ENCODE data around the gene MYOZ2.
A peak's percentile ranks its signal among the peaks of the same experiment; 100 is the strongest.

Gene MYOZ2

GRCh38 chr4:119197772-119198212 is 62.2 kb downstream of the MYOZ2 start:
- no peak for DNase-seq (ENCODE audit: low read depth in 3 of 3)

- no peak for DNase-seq (ENCODE audit: low read depth in 3 of 3)
Observed at GRCh38 chr4:119204916-119205315, 69.3 kb downstream of the MYOZ2 start.

- DNase-seq (ENCODE audit: low read depth in 3 of 3), result no peak
Observed at GRCh38 chr4:119205690-119206089, 70.1 kb downstream of the MYOZ2 start.

- DNase-seq (ENCODE audit: low read depth in 3 of 3), result no peak
Observed at GRCh38 chr4:119206178-119206577, 70.5 kb downstream of the MYOZ2 start.

GRCh38 chr4:119207051-119207450 is 71.4 kb downstream of the MYOZ2 start:
- no peak for DNase-seq (ENCODE audit: low read depth in 3 of 3)

GRCh38 chr4:119209077-119209476 is 73.4 kb downstream of the MYOZ2 start:
- peak; percentile 19 to 58 (median 44) for DNase-seq (ENCODE audit: low read depth in 3 of 3)

GRCh38 chr4:119209586-119209985 is 74.0 kb downstream of the MYOZ2 start:
- no peak for DNase-seq (ENCODE audit: low read depth in 3 of 3)

GRCh38 chr4:119210775-119211174 is 75.1 kb downstream of the MYOZ2 start:
- no peak for DNase-seq (ENCODE audit: low read depth in 3 of 3)

- no peak for DNase-seq (ENCODE audit: low read depth in 3 of 3)
Observed at GRCh38 chr4:119211867-119212233, 76.2 kb downstream of the MYOZ2 start.

GRCh38 chr4:119212234-119212963 is 76.8 kb downstream of the MYOZ2 start, which contains the start of gene USP53:
TSS of gene USP53 (plus strand) at chr4:119212713. CDS start at chr4:119239760, 27,047 bp downstream.
- DNase-seq (ENCODE audit: low read depth in 3 of 3), result peak; percentile 94 to 99 (median 97)

GRCh38 chr4:119212964-119213606 is 77.5 kb downstream of the MYOZ2 start:
- peak; percentile 37 to 54 (median 40) for DNase-seq (ENCODE audit: low read depth in 3 of 3)

GRCh38 chr4:119218093-119218492 is 82.5 kb downstream of the MYOZ2 start:
- DNase-seq (ENCODE audit: low read depth in 3 of 3), result no peak

GRCh38 chr4:119221412-119221811 is 85.8 kb downstream of the MYOZ2 start:
- DNase-seq (ENCODE audit: low read depth in 3 of 3), result no peak

- DNase-seq (ENCODE audit: low read depth in 3 of 3), result no peak
Observed at GRCh38 chr4:119227690-119228089, 92.1 kb downstream of the MYOZ2 start.

GRCh38 chr4:119228406-119228805 is 92.8 kb downstream of the MYOZ2 start:
- no peak for DNase-seq (ENCODE audit: low read depth in 3 of 3)

GRCh38 chr4:119229908-119230687 is 94.5 kb downstream of the MYOZ2 start:
- DNase-seq (ENCODE audit: low read depth in 3 of 3), result no peak

- no peak for DNase-seq (ENCODE audit: low read depth in 3 of 3)
Observed at GRCh38 chr4:119231491-119231890, 95.9 kb downstream of the MYOZ2 start.

GRCh38 chr4:119232286-119232685 is 96.7 kb downstream of the MYOZ2 start:
- DNase-seq (ENCODE audit: low read depth in 3 of 3), result no peak

- no peak for DNase-seq (ENCODE audit: low read depth in 3 of 3)
Observed at GRCh38 chr4:119233191-119233590, 97.6 kb downstream of the MYOZ2 start.

GRCh38 chr4:119233750-119234149 is 98.1 kb downstream of the MYOZ2 start:
- DNase-seq (ENCODE audit: low read depth in 3 of 3), result no peak

- no peak for DNase-seq (ENCODE audit: low read depth in 3 of 3)
Observed at GRCh38 chr4:119237201-119237600, 101.6 kb downstream of the MYOZ2 start.

Measured in stimulated activated CD4-positive, alpha-beta T cell treated with anti-CD3 and anti-CD28 coated beads, TNF-alpha, amount 100 ng/mL, for 48 hours (primary cell).